ENCODE data around the gene NKX1-2. TPM values are rescaled to one million over a fixed set of nuclear protein-coding genes. Genes with fewer than 3 reads are reported as not detected.

The NKX1-2 gene
- polyA plus RNA-seq, 1 of the 3 experiments (the other 2 are of a cell fraction): not detected

DNA sequence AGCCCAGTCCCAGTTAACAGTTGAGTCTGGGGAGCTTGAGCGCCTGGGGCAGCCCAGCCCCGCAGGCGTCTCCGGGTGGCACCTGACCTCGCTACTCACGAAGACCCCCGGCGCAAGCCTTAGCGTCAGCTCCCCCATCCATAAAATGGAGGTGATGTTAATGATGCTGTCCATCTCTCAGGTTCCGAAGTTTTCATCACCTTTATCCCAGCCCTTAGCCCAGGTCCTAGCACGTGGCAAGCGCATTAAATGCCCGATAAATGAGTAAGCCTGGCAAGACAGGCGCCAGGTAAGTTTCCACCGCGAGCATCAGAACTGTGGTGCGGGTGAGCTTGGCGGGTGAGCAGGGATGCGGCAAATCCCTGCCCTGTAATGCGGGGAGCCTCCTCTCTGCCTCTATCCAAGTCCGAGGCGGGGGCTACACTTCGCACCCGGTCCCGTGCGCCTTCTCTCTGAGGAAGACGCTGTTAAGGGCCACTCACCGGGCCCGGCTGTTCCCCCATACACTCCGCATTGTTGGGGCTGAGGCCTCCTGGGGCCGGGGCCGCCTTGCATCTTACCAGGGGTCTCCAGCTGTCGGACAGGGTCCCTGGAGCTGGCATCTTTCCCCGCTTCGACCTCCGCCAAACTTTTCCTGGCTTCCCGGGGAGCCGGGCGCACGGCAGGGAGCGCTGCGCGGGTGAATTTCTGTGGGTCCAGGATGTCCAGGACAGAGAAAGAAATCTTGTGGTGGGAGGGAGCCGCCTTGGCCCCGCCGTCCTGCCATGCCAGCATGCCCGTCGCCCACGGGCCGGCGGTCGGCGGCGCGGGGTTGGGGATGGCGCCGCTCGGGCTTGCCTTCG, 444 bp downstream of the NKX1-2 start:
- no peaks in the 10 kb centered on the region for H3K36me3 ChIP-seq (replicated peaks in 1 of 2; ENCODE audit: control insufficient read depth in 1 of 2, insufficient read depth in 2 of 2, low read length in 1 of 2)
- TF ChIP-seq TCF12 (IDR thresholded peaks at IDR 0.05) (no peak), YY1 (IDR thresholded peaks at IDR 0.05; ENCODE audit: low read depth) (no peak), JUND (IDR thresholded peaks at IDR 0.05) (no peak), TAF1 (IDR thresholded peaks at IDR 0.05; ENCODE audit: borderline replicate concordance, low read depth, low read length) (no peak), ELF1 (IDR thresholded peaks at IDR 0.05) (no peak), EZH2phosphoT487 (IDR thresholded peaks at IDR 0.05; ENCODE audit: borderline replicate concordance, low read depth) (no peak; the same call in none of the 2 replicates)
- TF ChIP-seq, protein P1, sequence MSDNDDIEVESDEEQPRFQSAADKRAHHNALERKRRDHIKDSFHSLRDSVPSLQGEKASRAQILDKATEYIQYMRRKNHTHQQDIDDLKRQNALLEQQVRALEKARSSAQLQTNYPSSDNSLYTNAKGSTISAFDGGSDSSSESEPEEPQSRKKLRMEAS (IDR thresholded peaks at IDR 0.05; ENCODE audit: low read depth): no peak
- TF ChIP-seq, protein P2, sequence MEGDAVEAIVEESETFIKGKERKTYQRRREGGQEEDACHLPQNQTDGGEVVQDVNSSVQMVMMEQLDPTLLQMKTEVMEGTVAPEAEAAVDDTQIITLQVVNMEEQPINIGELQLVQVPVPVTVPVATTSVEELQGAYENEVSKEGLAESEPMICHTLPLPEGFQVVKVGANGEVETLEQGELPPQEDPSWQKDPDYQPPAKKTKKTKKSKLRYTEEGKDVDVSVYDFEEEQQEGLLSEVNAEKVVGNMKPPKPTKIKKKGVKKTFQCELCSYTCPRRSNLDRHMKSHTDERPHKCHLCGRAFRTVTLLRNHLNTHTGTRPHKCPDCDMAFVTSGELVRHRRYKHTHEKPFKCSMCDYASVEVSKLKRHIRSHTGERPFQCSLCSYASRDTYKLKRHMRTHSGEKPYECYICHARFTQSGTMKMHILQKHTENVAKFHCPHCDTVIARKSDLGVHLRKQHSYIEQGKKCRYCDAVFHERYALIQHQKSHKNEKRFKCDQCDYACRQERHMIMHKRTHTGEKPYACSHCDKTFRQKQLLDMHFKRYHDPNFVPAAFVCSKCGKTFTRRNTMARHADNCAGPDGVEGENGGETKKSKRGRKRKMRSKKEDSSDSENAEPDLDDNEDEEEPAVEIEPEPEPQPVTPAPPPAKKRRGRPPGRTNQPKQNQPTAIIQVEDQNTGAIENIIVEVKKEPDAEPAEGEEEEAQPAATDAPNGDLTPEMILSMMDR (IDR thresholded peaks at IDR 0.05): no peak
- TF ChIP-seq, protein P3, sequence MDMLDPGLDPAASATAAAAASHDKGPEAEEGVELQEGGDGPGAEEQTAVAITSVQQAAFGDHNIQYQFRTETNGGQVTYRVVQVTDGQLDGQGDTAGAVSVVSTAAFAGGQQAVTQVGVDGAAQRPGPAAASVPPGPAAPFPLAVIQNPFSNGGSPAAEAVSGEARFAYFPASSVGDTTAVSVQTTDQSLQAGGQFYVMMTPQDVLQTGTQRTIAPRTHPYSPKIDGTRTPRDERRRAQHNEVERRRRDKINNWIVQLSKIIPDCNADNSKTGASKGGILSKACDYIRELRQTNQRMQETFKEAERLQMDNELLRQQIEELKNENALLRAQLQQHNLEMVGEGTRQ (IDR thresholded peaks at IDR 0.05; ENCODE audit: borderline replicate concordance, low read depth, low read length): no peak
- H3K9me3 ChIP-seq: no peaks in the 10 kb centered on the region
- no peak overlapping the region for H3K27ac ChIP-seq (ENCODE audit: low read depth in 2 of 2, low read length in 1 of 2)
- peaks cover 85% of the 10 kb centered on the region for H3K27me3 ChIP-seq (ENCODE audit: insufficient read depth)
- WGBS (ENCODE audit: low lambda C conversion rate): 2% methylated on average over 22 of the region's 59 CpGs
- H2AFZ ChIP-seq (ENCODE audit: low read depth): no peak overlapping the region
- H3K79me2 ChIP-seq (ENCODE audit: insufficient read depth): no peaks in the 10 kb centered on the region
- H3K9me2 ChIP-seq: no peaks in the 10 kb centered on the region
- H3F3A ChIP-seq (replicated peaks; ENCODE audit: insufficient read depth): no peaks in the 10 kb centered on the region
- peak overlapping the region; percentile 74 for H3K4me2 ChIP-seq
- no peak overlapping the region for H3K9ac ChIP-seq
- H3K4me3 ChIP-seq (ENCODE audit: low read depth in 2 of 2, low read length in 1 of 2): peak overlapping the region; percentile 21 to 35; a peak in 1 of 4 replicates
- ChIA-PET CTCF (interaction anchor here (0.7 to 1.9 kb wide), 2 partner anchors 19 to 283 kb away, joined by 3 to 4 read pairs; no protein-coding TSS in a partner anchor), POLR2A (interaction anchor here (0.7 kb wide), 1 partner anchor 11 kb away, joined by 3 read pairs; no protein-coding TSS in a partner anchor)
- H4K20me1 ChIP-seq (ENCODE audit: insufficient read depth): no peaks in the 10 kb centered on the region
- peak; percentile 55 for DNase-seq
- peaks cover 0 to 3% of the 10 kb centered on the region in 2 experiments; a peak in 1 of 4 replicates for H3K4me1 ChIP-seq (ENCODE audit: control insufficient read depth in 1 of 2, insufficient read depth in 2 of 2, low read depth in 1 of 2, low read length in 1 of 2)

DNA sequence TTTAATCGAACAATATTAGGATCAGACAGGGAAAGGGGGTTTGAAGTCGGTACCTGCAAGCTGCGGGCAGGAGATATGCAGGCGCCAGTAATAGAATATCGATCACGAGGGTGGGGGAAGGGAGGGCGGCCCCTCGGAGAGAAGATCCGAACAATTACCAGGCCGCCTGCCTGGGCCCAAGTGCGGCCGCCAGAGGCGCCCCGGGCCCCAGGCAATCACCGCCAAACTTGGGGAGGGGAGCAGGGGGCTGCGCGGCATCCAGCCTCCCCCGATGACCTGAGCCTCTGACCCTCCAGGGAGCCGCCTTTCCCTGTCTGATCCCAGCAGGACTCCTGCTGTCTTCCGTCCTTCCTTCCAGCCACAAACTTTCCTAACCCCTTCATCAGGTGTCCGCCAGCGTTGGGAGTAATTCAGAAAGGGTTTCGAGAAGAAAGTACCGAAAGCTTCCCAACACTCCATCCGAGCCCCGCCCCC, 1.1 kb downstream of the NKX1-2 start:
- Histone ChIP-seq H3K9ac (no peak overlapping the region), H3K9me2 (no peaks in the 10 kb centered on the region), H3K79me2 (ENCODE audit: insufficient read depth) (no peaks in the 10 kb centered on the region), H3F3A (replicated peaks; ENCODE audit: insufficient read depth) (no peaks in the 10 kb centered on the region), H3K4me1 (ENCODE audit: control insufficient read depth in 1 of 2, insufficient read depth in 2 of 2, low read depth in 1 of 2, low read length in 1 of 2) (peaks cover 0 to 3% of the 10 kb centered on the region in 2 experiments; a peak in 1 of 4 replicates), H3K27ac (ENCODE audit: low read depth in 2 of 2, low read length in 1 of 2) (no peak overlapping the region), H3K36me3 (replicated peaks in 1 of 2; ENCODE audit: control insufficient read depth in 1 of 2, insufficient read depth in 2 of 2, low read length in 1 of 2) (no peaks in the 10 kb centered on the region), H3K4me2 (peak overlapping the region; percentile 74; the same call in 1 of the 2 replicates), H3K27me3 (ENCODE audit: insufficient read depth) (peaks cover 78% of the 10 kb centered on the region), H3K4me3 (ENCODE audit: low read depth in 2 of 2, low read length in 1 of 2) (no peak overlapping the region), H4K20me1 (ENCODE audit: insufficient read depth) (no peaks in the 10 kb centered on the region), H2AFZ (ENCODE audit: low read depth) (no peak overlapping the region), H3K9me3 (no peaks in the 10 kb centered on the region)
- ChIA-PET CTCF (interaction anchor here (0.7 to 1.9 kb wide), 2 partner anchors 19 to 283 kb away, joined by 3 to 4 read pairs; no protein-coding TSS in a partner anchor), POLR2A (no interaction called here)
- WGBS (ENCODE audit: low lambda C conversion rate): 3% methylated on average over 19 of the region's 26 CpGs
- TF ChIP-seq, protein P4, sequence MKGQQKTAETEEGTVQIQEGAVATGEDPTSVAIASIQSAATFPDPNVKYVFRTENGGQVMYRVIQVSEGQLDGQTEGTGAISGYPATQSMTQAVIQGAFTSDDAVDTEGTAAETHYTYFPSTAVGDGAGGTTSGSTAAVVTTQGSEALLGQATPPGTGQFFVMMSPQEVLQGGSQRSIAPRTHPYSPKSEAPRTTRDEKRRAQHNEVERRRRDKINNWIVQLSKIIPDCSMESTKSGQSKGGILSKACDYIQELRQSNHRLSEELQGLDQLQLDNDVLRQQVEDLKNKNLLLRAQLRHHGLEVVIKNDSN (IDR thresholded peaks at IDR 0.05; ENCODE audit: borderline replicate concordance, low read depth): no peak
- TF ChIP-seq GABPA (IDR thresholded peaks at IDR 0.05; ENCODE audit: low read depth) (no peak), EP300 (IDR thresholded peaks at IDR 0.05; ENCODE audit: borderline replicate concordance in 1 of 2, low read depth in 1 of 2, low read length in 1 of 2) (no peak), FOSL2 (IDR thresholded peaks at IDR 0.05; ENCODE audit: borderline replicate concordance, low read depth) (no peak), EZH2phosphoT487 (IDR thresholded peaks at IDR 0.05; ENCODE audit: borderline replicate concordance, low read depth) (peak; percentile 97)
- TF ChIP-seq, protein P5, sequence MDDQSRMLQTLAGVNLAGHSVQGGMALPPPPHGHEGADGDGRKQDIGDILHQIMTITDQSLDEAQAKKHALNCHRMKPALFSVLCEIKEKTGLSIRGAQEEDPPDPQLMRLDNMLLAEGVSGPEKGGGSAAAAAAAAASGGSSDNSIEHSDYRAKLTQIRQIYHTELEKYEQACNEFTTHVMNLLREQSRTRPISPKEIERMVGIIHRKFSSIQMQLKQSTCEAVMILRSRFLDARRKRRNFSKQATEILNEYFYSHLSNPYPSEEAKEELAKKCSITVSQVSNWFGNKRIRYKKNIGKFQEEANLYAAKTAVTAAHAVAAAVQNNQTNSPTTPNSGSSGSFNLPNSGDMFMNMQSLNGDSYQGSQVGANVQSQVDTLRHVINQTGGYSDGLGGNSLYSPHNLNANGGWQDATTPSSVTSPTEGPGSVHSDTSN (IDR thresholded peaks at IDR 0.05): no peak
- TF ChIP-seq, protein P2 (IDR thresholded peaks at IDR 0.05): peak; percentile 15; the same call in 1 of the 2 replicates
- peak; percentile 54 for DNase-seq

Data from SK-N-SH (cell line).